ENCODE measurements around the gene SND1. TPM values are rescaled to one million over a fixed set of nuclear protein-coding genes. Genes with fewer than 3 reads are reported as not detected.
A peak's percentile ranks its signal among the peaks of the same experiment; 100 is the strongest.

The SND1 gene
- total and polyA plus RNA-seq, 2 donors (not counting 1 experiment from before 2014, with no cell fraction given), result 137 to 174 TPM

DNA sequence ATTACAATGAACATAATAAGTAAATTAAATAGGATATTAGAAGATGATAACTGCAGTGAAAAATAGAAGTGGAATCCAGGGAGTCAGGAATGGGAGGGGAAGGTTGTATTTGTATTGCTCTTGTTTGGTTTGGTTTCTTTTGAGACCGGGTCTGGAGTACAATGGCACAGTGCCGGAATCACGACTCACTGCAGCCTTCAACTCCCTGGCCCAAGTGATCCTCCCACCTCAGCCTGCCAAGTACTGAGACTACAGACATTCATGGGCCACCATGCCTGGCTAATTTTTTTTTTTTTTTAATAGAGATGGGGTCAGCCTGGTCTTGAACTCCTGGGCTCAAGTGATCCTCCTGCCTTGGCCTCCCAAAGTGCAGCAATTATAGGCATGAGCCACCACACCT lies 439.1 kb downstream of the SND1 start:
- Histone ChIP-seq H3K27me3 (ENCODE audit: control insufficient read depth, insufficient read depth, low read length) (no peaks in the 10 kb centered on the region), H3K27ac (ENCODE audit: insufficient read depth, low read length) (no peak overlapping the region), H3K4me1 (ENCODE audit: control insufficient read depth, extremely low read depth, insufficient read depth, low read length) (no peaks in the 10 kb centered on the region), H3K9me3 (ENCODE audit: control insufficient read depth, insufficient read depth, low read depth, low read length) (no peaks in the 10 kb centered on the region), H3K9ac (ENCODE audit: insufficient read depth, low read length) (no peak overlapping the region), H2AFZ (ENCODE audit: low read length) (no peak overlapping the region), H3K79me2 (ENCODE audit: control insufficient read depth, insufficient read depth, low read length) (no peaks in the 10 kb centered on the region), H3K36me3 (ENCODE audit: control insufficient read depth, insufficient read depth, low read length) (peaks cover 10% of the 10 kb centered on the region), H4K20me1 (ENCODE audit: control insufficient read depth, extremely low read depth, insufficient read depth, low read length) (no peaks in the 10 kb centered on the region), H3K4me2 (ENCODE audit: extremely low read depth, insufficient read depth, low read length) (no peak overlapping the region), H3K4me3 (replicated peaks in 1 of 4; ENCODE audit: control extremely low read depth in 1 of 4, insufficient read depth in 1 of 4, low read depth in 3 of 4, low read length in 4 of 4) (no peak overlapping the region)
- TF ChIP-seq EZH2 (IDR thresholded peaks at IDR 0.05; ENCODE audit: low read length, missing control alignments), result no peak
- TF ChIP-seq, protein P1, sequence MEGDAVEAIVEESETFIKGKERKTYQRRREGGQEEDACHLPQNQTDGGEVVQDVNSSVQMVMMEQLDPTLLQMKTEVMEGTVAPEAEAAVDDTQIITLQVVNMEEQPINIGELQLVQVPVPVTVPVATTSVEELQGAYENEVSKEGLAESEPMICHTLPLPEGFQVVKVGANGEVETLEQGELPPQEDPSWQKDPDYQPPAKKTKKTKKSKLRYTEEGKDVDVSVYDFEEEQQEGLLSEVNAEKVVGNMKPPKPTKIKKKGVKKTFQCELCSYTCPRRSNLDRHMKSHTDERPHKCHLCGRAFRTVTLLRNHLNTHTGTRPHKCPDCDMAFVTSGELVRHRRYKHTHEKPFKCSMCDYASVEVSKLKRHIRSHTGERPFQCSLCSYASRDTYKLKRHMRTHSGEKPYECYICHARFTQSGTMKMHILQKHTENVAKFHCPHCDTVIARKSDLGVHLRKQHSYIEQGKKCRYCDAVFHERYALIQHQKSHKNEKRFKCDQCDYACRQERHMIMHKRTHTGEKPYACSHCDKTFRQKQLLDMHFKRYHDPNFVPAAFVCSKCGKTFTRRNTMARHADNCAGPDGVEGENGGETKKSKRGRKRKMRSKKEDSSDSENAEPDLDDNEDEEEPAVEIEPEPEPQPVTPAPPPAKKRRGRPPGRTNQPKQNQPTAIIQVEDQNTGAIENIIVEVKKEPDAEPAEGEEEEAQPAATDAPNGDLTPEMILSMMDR (conservative IDR thresholded peaks at IDR 0.05 in 1 of 2, IDR thresholded peaks at IDR 0.05 in 1 of 2; ENCODE audit: low read depth in 1 of 2, low read length in 2 of 2), result no peak
- DNase-seq (ENCODE audit: low read depth in 2 of 2), result peak in 1 of 2 donors; percentile 31

DNA sequence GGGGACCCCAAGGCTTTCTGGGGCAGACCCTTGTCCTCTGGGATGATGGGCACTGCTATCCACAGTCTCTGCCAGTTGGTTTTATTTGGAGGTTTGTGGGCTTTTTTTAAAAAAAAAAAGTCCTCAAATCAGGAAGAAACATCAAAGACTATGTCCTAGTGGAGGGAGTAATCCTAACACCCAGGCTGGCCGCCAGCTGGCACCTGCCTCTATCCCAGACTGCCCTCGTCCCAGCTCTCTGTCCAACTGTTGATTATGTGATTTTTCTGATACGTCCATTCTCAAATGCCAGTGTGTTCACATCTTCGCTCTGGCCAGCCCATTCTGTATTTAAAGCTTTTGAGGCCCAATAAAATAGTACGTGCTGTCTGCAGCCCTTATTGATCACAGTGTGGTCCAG lies 440.2 kb downstream of the SND1 start:
- peaks cover 2% of the 10 kb centered on the region for H3K36me3 ChIP-seq (ENCODE audit: control insufficient read depth, insufficient read depth, low read length)
- H3K79me2 ChIP-seq (ENCODE audit: control insufficient read depth, insufficient read depth, low read length), result no peaks in the 10 kb centered on the region
- H3K9me3 ChIP-seq (ENCODE audit: control insufficient read depth, insufficient read depth, low read depth, low read length), result no peaks in the 10 kb centered on the region
- no peak overlapping the region for H3K4me3 ChIP-seq (replicated peaks in 1 of 4; ENCODE audit: control extremely low read depth in 1 of 4, insufficient read depth in 1 of 4, low read depth in 3 of 4, low read length in 4 of 4)
- TF ChIP-seq, protein P1 (conservative IDR thresholded peaks at IDR 0.05 in 1 of 2, IDR thresholded peaks at IDR 0.05 in 1 of 2; ENCODE audit: low read depth in 1 of 2, low read length in 2 of 2), result no peak
- TF ChIP-seq EZH2 (IDR thresholded peaks at IDR 0.05; ENCODE audit: low read length, missing control alignments), result no peak
- no peaks in the 10 kb centered on the region for H3K27me3 ChIP-seq (ENCODE audit: control insufficient read depth, insufficient read depth, low read length)
- H3K4me2 ChIP-seq (ENCODE audit: extremely low read depth, insufficient read depth, low read length), result no peak overlapping the region
- no peak overlapping the region for H3K27ac ChIP-seq (ENCODE audit: insufficient read depth, low read length)
- no peaks in the 10 kb centered on the region for H3K4me1 ChIP-seq (ENCODE audit: control insufficient read depth, extremely low read depth, insufficient read depth, low read length)
- no peaks in the 10 kb centered on the region for H4K20me1 ChIP-seq (ENCODE audit: control insufficient read depth, extremely low read depth, insufficient read depth, low read length)
- no peak for DNase-seq (ENCODE audit: low read depth in 2 of 2)
- no peak overlapping the region for H3K9ac ChIP-seq (ENCODE audit: insufficient read depth, low read length)
- no peak overlapping the region for H2AFZ ChIP-seq (ENCODE audit: low read length)

DNA sequence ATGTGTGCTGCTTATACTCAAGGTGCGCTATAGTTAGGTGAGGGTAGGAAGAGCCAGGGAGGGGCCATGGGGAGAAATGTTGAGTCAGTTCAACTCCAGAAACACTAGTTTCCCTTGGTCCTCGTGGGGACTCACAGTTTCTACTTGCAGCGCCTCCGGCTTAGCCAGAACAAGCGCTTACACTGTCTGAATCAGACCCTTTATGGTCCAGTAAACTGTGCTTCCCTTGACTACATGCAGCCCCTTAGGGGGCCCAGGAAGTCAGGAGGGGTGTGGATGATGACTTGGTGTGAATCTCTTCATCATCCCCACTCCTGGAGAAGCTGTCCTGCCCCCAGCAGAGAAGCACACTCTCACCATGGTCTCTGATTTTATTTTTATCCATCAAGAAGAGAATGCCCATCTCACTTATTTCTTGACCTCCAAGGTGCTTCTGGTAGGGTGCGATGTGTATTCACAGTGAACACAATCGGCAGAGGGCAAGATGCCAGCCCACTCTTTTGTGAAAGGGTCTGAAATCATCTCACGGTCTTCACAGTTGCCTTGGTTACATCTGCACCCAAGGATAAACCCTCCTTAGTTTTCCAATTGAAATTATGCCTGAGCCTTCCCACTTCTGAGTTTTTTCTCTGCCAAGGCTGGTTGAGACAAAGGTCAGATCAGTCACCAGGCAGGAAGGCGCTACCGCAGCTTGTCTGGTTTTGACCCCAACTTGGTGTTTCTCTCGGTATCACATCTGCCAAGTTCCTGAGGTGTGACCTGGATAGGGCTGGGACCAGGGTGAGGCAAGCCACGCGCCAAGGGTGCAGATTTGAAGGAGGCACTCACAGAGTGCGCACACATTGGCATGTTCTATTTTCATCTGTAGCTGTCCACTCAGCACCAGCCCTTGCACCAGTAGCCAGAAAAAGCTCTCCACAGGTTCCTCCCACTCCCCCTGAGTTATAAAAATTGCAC lies 441.9 kb downstream of the SND1 start:
- H3K36me3 ChIP-seq (ENCODE audit: control insufficient read depth, insufficient read depth, low read length), result peaks cover 2% of the 10 kb centered on the region
- no peak overlapping the region for H3K4me3 ChIP-seq (replicated peaks in 1 of 4; ENCODE audit: control extremely low read depth in 1 of 4, insufficient read depth in 1 of 4, low read depth in 3 of 4, low read length in 4 of 4)
- no peak overlapping the region for H3K9ac ChIP-seq (ENCODE audit: insufficient read depth, low read length)
- no peaks in the 10 kb centered on the region for H3K9me3 ChIP-seq (ENCODE audit: control insufficient read depth, insufficient read depth, low read depth, low read length)
- H3K27me3 ChIP-seq (ENCODE audit: control insufficient read depth, insufficient read depth, low read length), result no peaks in the 10 kb centered on the region
- no peaks in the 10 kb centered on the region for H3K4me1 ChIP-seq (ENCODE audit: control insufficient read depth, extremely low read depth, insufficient read depth, low read length)
- H3K4me2 ChIP-seq (ENCODE audit: extremely low read depth, insufficient read depth, low read length), result no peak overlapping the region
- no peak overlapping the region for H2AFZ ChIP-seq (ENCODE audit: low read length)
- H3K27ac ChIP-seq (ENCODE audit: insufficient read depth, low read length), result no peak overlapping the region
- DNase-seq (ENCODE audit: low read depth in 2 of 2), result peak in 1 of 2 donors; percentile 31
- H3K79me2 ChIP-seq (ENCODE audit: control insufficient read depth, insufficient read depth, low read length), result no peaks in the 10 kb centered on the region
- no peaks in the 10 kb centered on the region for H4K20me1 ChIP-seq (ENCODE audit: control insufficient read depth, extremely low read depth, insufficient read depth, low read length)
- TF ChIP-seq EZH2 (IDR thresholded peaks at IDR 0.05; ENCODE audit: low read length, missing control alignments), result no peak
- TF ChIP-seq, protein P1 (conservative IDR thresholded peaks at IDR 0.05 in 1 of 2, IDR thresholded peaks at IDR 0.05 in 1 of 2; ENCODE audit: low read depth in 1 of 2, low read length in 2 of 2), result no peak
